Measurements from ENCODE around the gene CERS1.

The CERS1 gene

GRCh38 chr19:18893587-18894253, 2.2 kb downstream of the CERS1 start:
- in situ Hi-C loops (cut with HindIII; ENCODE audit: low sequenced_read_pairs): no loop called here
- no peak for DNase-seq (ENCODE audit: low read depth)
- TF ChIP-seq, protein P1, sequence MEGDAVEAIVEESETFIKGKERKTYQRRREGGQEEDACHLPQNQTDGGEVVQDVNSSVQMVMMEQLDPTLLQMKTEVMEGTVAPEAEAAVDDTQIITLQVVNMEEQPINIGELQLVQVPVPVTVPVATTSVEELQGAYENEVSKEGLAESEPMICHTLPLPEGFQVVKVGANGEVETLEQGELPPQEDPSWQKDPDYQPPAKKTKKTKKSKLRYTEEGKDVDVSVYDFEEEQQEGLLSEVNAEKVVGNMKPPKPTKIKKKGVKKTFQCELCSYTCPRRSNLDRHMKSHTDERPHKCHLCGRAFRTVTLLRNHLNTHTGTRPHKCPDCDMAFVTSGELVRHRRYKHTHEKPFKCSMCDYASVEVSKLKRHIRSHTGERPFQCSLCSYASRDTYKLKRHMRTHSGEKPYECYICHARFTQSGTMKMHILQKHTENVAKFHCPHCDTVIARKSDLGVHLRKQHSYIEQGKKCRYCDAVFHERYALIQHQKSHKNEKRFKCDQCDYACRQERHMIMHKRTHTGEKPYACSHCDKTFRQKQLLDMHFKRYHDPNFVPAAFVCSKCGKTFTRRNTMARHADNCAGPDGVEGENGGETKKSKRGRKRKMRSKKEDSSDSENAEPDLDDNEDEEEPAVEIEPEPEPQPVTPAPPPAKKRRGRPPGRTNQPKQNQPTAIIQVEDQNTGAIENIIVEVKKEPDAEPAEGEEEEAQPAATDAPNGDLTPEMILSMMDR (IDR thresholded peaks at IDR 0.05; ENCODE audit: low read depth, low read length, missing control alignments): no peak
- H3K4me3 ChIP-seq (ENCODE audit: low read depth, low read length): no peak overlapping the region

DNA sequence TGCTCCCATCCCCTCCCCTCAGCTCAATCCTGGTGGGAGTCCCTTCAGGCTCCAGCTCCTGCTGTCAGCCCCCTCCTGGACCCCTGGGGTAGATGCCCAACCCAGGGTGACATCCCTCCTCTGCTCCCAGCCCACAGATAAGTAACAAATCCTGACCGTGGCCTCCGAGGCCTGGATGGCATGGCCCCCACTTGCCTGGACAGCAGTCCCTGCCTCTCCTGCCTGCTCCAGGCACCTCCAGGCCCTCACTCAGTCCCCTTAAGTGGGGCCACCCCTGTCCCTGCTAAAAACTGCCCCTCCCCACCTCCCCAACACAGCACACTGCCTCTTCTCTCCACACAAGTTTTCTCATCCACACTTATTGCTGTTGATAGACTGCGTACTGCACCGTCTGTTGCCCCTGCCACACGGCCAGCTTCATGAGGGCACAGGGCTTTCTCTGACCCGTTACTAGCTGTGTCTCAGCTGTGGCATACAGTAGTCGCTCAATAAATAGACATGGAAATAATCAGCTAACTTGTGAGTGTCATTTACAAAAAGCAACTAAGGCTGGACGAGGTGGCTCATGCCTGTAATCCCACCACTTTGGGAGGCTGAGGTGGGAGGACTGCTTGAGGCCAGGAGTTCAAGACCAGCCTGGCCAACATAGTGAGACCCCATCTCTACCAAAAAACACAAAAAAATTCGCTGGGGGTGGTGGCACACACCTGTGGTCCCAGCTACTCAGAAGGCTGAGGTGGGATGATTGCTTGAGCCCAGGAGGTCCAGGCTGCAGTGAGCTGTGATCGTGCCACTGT, 5.8 kb downstream of the CERS1 start:
- DNase-seq (ENCODE audit: low read depth): no peak
- in situ Hi-C loops (cut with HindIII; ENCODE audit: low sequenced_read_pairs): no loop called here
- TF ChIP-seq, protein P1 (IDR thresholded peaks at IDR 0.05; ENCODE audit: low read depth, low read length, missing control alignments): no peak
- no peak overlapping the region for H3K4me3 ChIP-seq (ENCODE audit: low read depth, low read length)

- TF ChIP-seq, protein P1 (IDR thresholded peaks at IDR 0.05; ENCODE audit: low read depth, low read length, missing control alignments): no peak
- no peak overlapping the region for H3K4me3 ChIP-seq (ENCODE audit: low read depth, low read length)
- in situ Hi-C loops (cut with HindIII; ENCODE audit: low sequenced_read_pairs): no loop called here
- no peak for DNase-seq (ENCODE audit: low read depth)
These were observed 9.0 kb downstream of the CERS1 start for GRCh38 chr19:18886972-18887371.

GRCh38 chr19:18883526-18884304, 12.2 kb downstream of the CERS1 start:
- H3K4me3 ChIP-seq (ENCODE audit: low read depth, low read length): no peak overlapping the region
- in situ Hi-C loops (cut with HindIII; ENCODE audit: low sequenced_read_pairs): no loop called here
- TF ChIP-seq, protein P1 (IDR thresholded peaks at IDR 0.05; ENCODE audit: low read depth, low read length, missing control alignments): no peak
- no peak for DNase-seq (ENCODE audit: low read depth)

GRCh38 chr19:18881491-18881890, 14.5 kb downstream of the CERS1 start:
- H3K4me3 ChIP-seq (ENCODE audit: low read depth, low read length): no peak overlapping the region
- TF ChIP-seq, protein P1 (IDR thresholded peaks at IDR 0.05; ENCODE audit: low read depth, low read length, missing control alignments): no peak
- DNase-seq (ENCODE audit: low read depth): no peak
- in situ Hi-C loops (cut with HindIII; ENCODE audit: low sequenced_read_pairs): no loop called here

DNA sequence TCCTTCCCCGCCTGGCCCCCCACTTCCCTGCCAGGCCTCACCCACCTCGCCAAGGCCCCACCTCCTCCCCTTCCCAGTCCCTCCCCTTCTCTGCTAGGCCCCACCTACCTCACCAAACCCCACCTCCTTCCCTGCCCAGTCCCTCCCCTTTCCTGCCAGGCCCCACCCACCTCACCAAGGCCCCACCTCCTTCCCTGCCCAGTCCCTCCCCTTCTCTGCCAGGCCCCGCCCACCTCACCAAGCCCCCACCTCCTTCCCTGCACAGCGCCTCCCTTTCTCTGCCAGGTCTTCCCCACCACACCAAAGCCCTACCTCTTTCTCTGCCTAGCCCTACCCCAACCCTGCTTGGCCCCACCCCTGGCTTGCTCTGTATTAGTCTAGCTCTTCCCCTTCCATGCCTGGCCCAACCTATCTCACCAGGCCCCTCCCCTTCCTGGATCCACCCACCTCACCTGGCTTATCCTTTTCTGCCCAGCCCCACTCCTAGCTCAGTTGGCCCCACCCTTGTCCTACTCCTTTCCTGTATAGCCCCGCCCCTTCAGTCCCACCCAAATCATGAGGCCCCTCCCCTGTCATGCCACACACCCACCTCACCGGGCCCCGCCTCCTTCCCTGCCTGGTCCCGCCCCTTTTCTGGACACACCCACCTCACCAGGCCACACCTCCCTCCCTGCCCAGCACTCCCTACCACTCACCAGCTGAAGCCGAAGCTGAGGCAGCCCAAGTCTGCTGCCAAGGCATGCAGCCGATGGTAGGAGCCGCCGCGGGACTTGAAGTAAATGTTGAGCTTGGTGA, 16.2 kb downstream of the CERS1 start:
- no peak overlapping the region for H3K4me3 ChIP-seq (ENCODE audit: low read depth, low read length)
- in situ Hi-C loops (cut with HindIII; ENCODE audit: low sequenced_read_pairs): no loop called here
- TF ChIP-seq, protein P1 (IDR thresholded peaks at IDR 0.05; ENCODE audit: low read depth, low read length, missing control alignments): no peak
- no peak for DNase-seq (ENCODE audit: low read depth)

Data from astrocyte of the cerebellum (primary cell).